Endothelial cell of umbilical vein (primary cell): Measurements from ENCODE around the gene ALG13. TPM values are rescaled to one million over a fixed set of nuclear protein-coding genes. Genes with fewer than 3 reads are reported as not detected.

Experiments used
- BruUV-seq: library from RNA; stranded (reverse); fragments of 400-500 nt; replicated peaks from 2 replicates; lab custom pipeline; 2021; lab: Mats Ljungman, UMichigan
- CTCF ChIA-PET: fragments of 300-600, 350-600 bp; sonication (Branson Sonifier 250); formaldehyde crosslinking; loops from one replicate; lab custom pipeline; 2021; ENCODE audit warnings: antibody characterized with exemption, inconsistent platforms; lab: Charles Lee
- POLR2A ChIA-PET: fragments of 300-600, 350-600 bp; sonication (Branson Sonifier 250); formaldehyde crosslinking; loops from one replicate; lab custom pipeline; 2021; ENCODE audit warnings: antibody characterized with exemption, inconsistent platforms; lab: Charles Lee
- DNase-seq: peaks from one replicate; pipeline ENCODE4 v3.0.0-alpha.2; 2011; ENCODE audit warnings: low read depth, low spot score
- FAIRE-seq: peaks from 2 replicates; lab custom pipeline; 2011; peaks lifted over from hg19 to GRCh38; lab: Jason Lieb, UNC
- H2AFZ ChIP-seq: 2 replicates; pipeline ENCODE4 v1.6.0; 2012; ENCODE audit warnings: low read depth, low read length, control low read depth, inconsistent platforms
- H3K27ac ChIP-seq: 2 replicates; pipeline ENCODE4 v1.5.1; 2011; ENCODE audit warnings: low read depth, mild to moderate bottlenecking, control low read depth, low read length, moderate library complexity; ENCODE audit not compliant: insufficient read depth
- H3K27me3 ChIP-seq, 2 experiments: 2 replicates each; pipeline versions ENCODE4 v1.6.0 to v1.6.1; 2011; ENCODE audit warnings: low read length in 2 of 2, mixed read lengths in 1 of 2; ENCODE audit not compliant: control insufficient read depth in 2 of 2, insufficient read depth in 2 of 2
- H3K36me3 ChIP-seq, 2 experiments: 2 replicates in 1 of 2; 3 replicates in 1 of 2; pipeline ENCODE4 v1.5.1; 2011; ENCODE audit warnings: low read length in 2 of 2, mild to moderate bottlenecking in 1 of 2, moderate library complexity in 1 of 2; ENCODE audit not compliant: control insufficient read depth in 2 of 2, insufficient read depth in 2 of 2; ENCODE audit errors: extremely low read depth in 1 of 2
- H3K4me1 ChIP-seq: 3 replicates; pipeline ENCODE4 v1.5.1; 2011; ENCODE audit warnings: mild to moderate bottlenecking, low read length; ENCODE audit not compliant: control insufficient read depth, insufficient read depth; ENCODE audit errors: extremely low read depth
- H3K4me2 ChIP-seq: 2 replicates; pipeline ENCODE4 v1.6.1; 2011; ENCODE audit warnings: low read length, control low read depth, mixed read lengths; ENCODE audit not compliant: insufficient read depth
- H3K4me3 ChIP-seq, 3 experiments: fragments of 200-600 bp in 1 of 3; sonication (generic), shearing (Covaris generic) in 1 of 3; replicated peaks in 1 of 3; 2 replicates each; pipeline ENCODE4 v1.5.1; 2011 to 2016; ENCODE audit warnings: control low read depth in 3 of 3, low read length in 3 of 3, mild to moderate bottlenecking in 2 of 3, inconsistent platforms in 1 of 3, low read depth in 1 of 3, moderate library complexity in 1 of 3; ENCODE audit not compliant: insufficient read depth in 1 of 3
- H3K79me2 ChIP-seq: 2 replicates; pipeline ENCODE4 v1.6.0; 2012; ENCODE audit warnings: low read length, inconsistent platforms; ENCODE audit not compliant: control insufficient read depth, insufficient read depth
- H3K9ac ChIP-seq: replicated peaks from 2 replicates; pipeline ENCODE3; 2011; ENCODE audit warnings: low read length, control low read depth; ENCODE audit not compliant: insufficient read depth; ENCODE audit errors: extremely low read depth
- H3K9me1 ChIP-seq: replicated peaks from 3 replicates; pipeline ENCODE4 v1.6.0; 2011; ENCODE audit warnings: mild to moderate bottlenecking, low read length; ENCODE audit not compliant: control insufficient read depth, insufficient read depth; ENCODE audit errors: extremely low read depth
- H3K9me3 ChIP-seq: replicated peaks from 2 replicates; pipeline ENCODE4 v1.5.1; 2012; ENCODE audit warnings: low read length, inconsistent platforms; ENCODE audit not compliant: control insufficient read depth, insufficient read depth
- H4K20me1 ChIP-seq: replicated peaks from 2 replicates; pipeline ENCODE3; 2011; ENCODE audit warnings: mild to moderate bottlenecking, low read length; ENCODE audit not compliant: control insufficient read depth, insufficient read depth; ENCODE audit errors: extremely low read depth
- CTCF ChIP-seq, 2 donors: IDR thresholded peaks; 1 replicate in 1 of 2; 2 replicates in 1 of 2; pipeline ENCODE4 v1.5.1; 2011; ENCODE audit warnings: low read length in 2 of 2, mild to moderate bottlenecking in 2 of 2, moderate library complexity in 2 of 2, control low read depth in 1 of 2, inconsistent platforms in 1 of 2, low read depth in 1 of 2; ENCODE audit not compliant: insufficient read depth in 1 of 2; ENCODE audit errors: extremely low read depth in 1 of 2
- EZH2 ChIP-seq: IDR thresholded peaks from 2 replicates; pipeline ENCODE4 v1.6.1; 2012; ENCODE audit warnings: borderline replicate concordance, low read depth, mild to moderate bottlenecking, moderate library complexity, low read length, inconsistent platforms; ENCODE audit not compliant: severe bottlenecking
- FOS ChIP-seq: IDR thresholded peaks from 2 replicates; pipeline ENCODE4 v1.6.1; 2011; ENCODE audit warnings: mild to moderate bottlenecking, low read length, moderate library complexity, borderline replicate concordance; ENCODE audit not compliant: insufficient read depth
- GATA2 ChIP-seq: IDR thresholded peaks from 2 replicates; pipeline ENCODE4 v1.7.0; 2011; ENCODE audit warnings: low read depth, mild to moderate bottlenecking, moderate library complexity, mixed read lengths, low read length; ENCODE audit not compliant: insufficient read length, insufficient read depth
- JUN ChIP-seq: IDR thresholded peaks from 2 replicates; pipeline ENCODE4 v1.6.1; 2011; ENCODE audit warnings: borderline replicate concordance, low read depth; ENCODE audit not compliant: insufficient read length, insufficient read depth
- MAX ChIP-seq: IDR thresholded peaks from 2 replicates; pipeline ENCODE4 v1.6.1; 2011; ENCODE audit not compliant: insufficient read depth, insufficient read length
- MYC ChIP-seq: IDR thresholded peaks from one replicate; pipeline ENCODE4 v1.6.1; 2011; ENCODE audit warnings: mild to moderate bottlenecking, low read depth, low read length
- POLR2A ChIP-seq: IDR thresholded peaks from 2 replicates; pipeline ENCODE4 v1.6.1; 2012; ENCODE audit warnings: low read depth, mild to moderate bottlenecking, control low read depth, low read length
- POLR2AphosphoS5 ChIP-seq: IDR thresholded peaks from 2 replicates; pipeline ENCODE4 v1.6.1; 2012; ENCODE audit warnings: low read depth, mild to moderate bottlenecking, control low read depth, low read length, moderate library complexity; ENCODE audit not compliant: insufficient read depth
- dilution Hi-C: fragments of 300-500 bp; cut with MboI; formaldehyde crosslinking; loops from one replicate; pipeline ENCODE4 v1.15.0; 2019; ENCODE audit warnings: low sequenced_read_pairs; ENCODE audit not compliant: extremely low pct_ligation_motif_present
- intact Hi-C: fragments of 100-400 bp; cut with micrococcal nuclease; formaldehyde crosslinking; loops from one replicate; pipeline ENCODE4 v1.10.0; 2022
- polyA plus RNA-seq, 4 experiments: library from polyadenylated mRNA; depleted of rRNA in 3 of 4; stranded (reverse) in 3 of 4; unstranded in 1 of 4; fragments of >200 nt; gene quantifications; 2 replicates each; pipeline versions ENCODE4 v1.2.1 to v1.2.3, GENCODE V29; 2011 to 2012; ENCODE audit warnings: missing spikeins in 1 of 4
- total RNA-seq: library from RNA; stranded (reverse); gene quantifications from 2 replicates; pipeline ENCODE4 v1.2.3, GENCODE V29; 2021

The ALG13 gene
- total and polyA plus RNA-seq, 2 donors (not counting 3 experiments of a cell fraction or from before 2014, with no cell fraction given): 37.9 to 59.2 TPM

GRCh38 chrX:111731351-111731750 lies 50.4 kb downstream of the ALG13 start:
- H3K9me1 ChIP-seq: no peaks in the 10 kb centered on the region
- ChIA-PET POLR2A (no interaction called here), CTCF (interaction anchor here (1.3 kb wide), 1 partner anchor 12 kb away, joined by 4 read pairs; no protein-coding TSS in a partner anchor)
- H4K20me1 ChIP-seq: no peaks in the 10 kb centered on the region
- H3K4me3 ChIP-seq: no peak overlapping the region
- no peak overlapping the region for H2AFZ ChIP-seq
- H3K9me3 ChIP-seq: no peaks in the 10 kb centered on the region
- no TSS peak for BruUV-seq
- H3K36me3 ChIP-seq: peaks cover 0 to 2% of the 10 kb centered on the region in 2 experiments
- DNase-seq (no peak), FAIRE-seq (no peak)
- no peaks in the 10 kb centered on the region for H3K4me1 ChIP-seq
- no peak for TF ChIP-seq POLR2A
- no peak for TF ChIP-seq MYC
- TF ChIP-seq CTCF (IDR thresholded peaks at IDR 0.05; ENCODE audit: extremely low read depth in 1 of 2, insufficient read depth in 1 of 2, low read depth in 1 of 2, low read length in 2 of 2): no peak
- no peak for TF ChIP-seq MAX
- no peak overlapping the region for H3K27ac ChIP-seq
- H3K9ac ChIP-seq: no peak overlapping the region
- dilution Hi-C loops (no loop called here), intact Hi-C loops (no loop called here)
- no peaks in the 10 kb centered on the region for H3K79me2 ChIP-seq
- H3K27me3 ChIP-seq: no peaks in the 10 kb centered on the region
- no peak overlapping the region for H3K4me2 ChIP-seq

- no peaks in the 10 kb centered on the region for H3K4me1 ChIP-seq
- H3K9me3 ChIP-seq: no peaks in the 10 kb centered on the region
- H3K9me1 ChIP-seq: no peaks in the 10 kb centered on the region
- H2AFZ ChIP-seq: no peak overlapping the region
- no peaks in the 10 kb centered on the region for H3K27me3 ChIP-seq
- H3K4me2 ChIP-seq: no peak overlapping the region
- DNase-seq (no peak), FAIRE-seq (no peak)
- intact Hi-C loops (no loop called here), dilution Hi-C loops (no loop called here)
- H3K9ac ChIP-seq: no peak overlapping the region
- H3K79me2 ChIP-seq: no peaks in the 10 kb centered on the region
- no TSS peak for BruUV-seq
- ChIA-PET POLR2A (no interaction called here), CTCF (no interaction called here)
- H4K20me1 ChIP-seq: no peaks in the 10 kb centered on the region
- no peak for TF ChIP-seq EZH2
- no peak for TF ChIP-seq MYC
- TF ChIP-seq GATA2: no peak
- no peak for TF ChIP-seq POLR2AphosphoS5
- TF ChIP-seq CTCF (IDR thresholded peaks at IDR 0.05; ENCODE audit: extremely low read depth in 1 of 2, insufficient read depth in 1 of 2, low read depth in 1 of 2, low read length in 2 of 2): no peak
- no peak for TF ChIP-seq MAX
- no peak for TF ChIP-seq FOS
- no peak for TF ChIP-seq JUN
- TF ChIP-seq POLR2A: no peak
- H3K36me3 ChIP-seq: peaks cover 0 to 1% of the 10 kb centered on the region in 2 experiments
- no peak overlapping the region for H3K27ac ChIP-seq
- H3K4me3 ChIP-seq: no peak overlapping the region
Measured at GRCh38 chrX:111736571-111736970, 55.6 kb downstream of the ALG13 start.
